Esophagus mucosa (tissue), 1 donor: ENCODE results near the gene WWTR1. TPM values are rescaled to one million over a fixed set of nuclear protein-coding genes. Genes with fewer than 3 reads are reported as not detected.

Source experiments
- ATAC-seq: fragments of 200-7000 bp; cut with Tn5 transposase; one replicate; pipeline ENCODE4 v1.9.1; 2020
- total RNA-seq: library from RNA; stranded (reverse); gene quantifications from one replicate; pipeline ENCODE4 v1.2.4, GENCODE V29; 2023
- donor health status: DM: yes; HTN: yes; CAD: no.

The WWTR1 gene
- total RNA-seq: 30.7 TPM

DNA sequence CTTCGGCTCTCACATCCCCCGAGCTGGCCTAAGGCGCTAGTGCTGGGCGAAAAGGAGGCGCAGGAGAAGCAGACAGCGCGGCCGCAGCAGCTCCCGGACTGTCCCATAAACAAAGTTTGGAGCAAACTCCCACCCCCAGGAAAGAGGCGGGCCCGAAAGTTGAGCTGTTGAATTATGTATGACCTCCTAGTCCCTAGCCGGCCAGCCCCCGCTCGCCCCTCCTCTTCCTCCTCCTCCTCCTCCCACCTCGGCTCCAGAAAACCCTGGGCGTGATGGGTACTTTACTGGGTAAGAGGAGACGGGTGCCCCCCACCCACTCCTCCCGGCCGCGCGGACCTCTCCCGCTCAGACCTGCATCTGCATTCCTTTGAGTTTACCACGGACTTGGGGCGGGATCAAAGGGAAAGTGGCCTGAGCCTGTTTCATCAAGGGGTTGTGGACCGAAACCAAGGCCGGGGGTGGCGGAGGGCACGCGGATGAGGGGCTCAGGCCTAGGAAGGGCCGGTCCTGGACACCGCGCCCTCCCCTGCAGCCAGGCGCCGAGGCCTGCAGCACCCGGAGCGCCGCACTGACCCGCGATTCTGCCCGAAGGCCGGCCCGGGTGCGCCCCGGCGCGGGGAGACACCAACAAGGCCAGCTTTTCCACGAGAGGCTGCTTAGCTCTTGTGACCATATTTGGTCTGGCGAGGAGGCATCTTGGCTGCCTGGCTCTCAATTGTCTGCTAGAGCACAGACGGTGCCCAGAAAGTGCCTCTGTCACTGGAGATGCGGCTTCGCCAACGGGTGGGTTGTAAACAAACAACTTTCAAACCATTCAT lies at the start of gene WWTR1:
WWTR1 (minus strand) TSS at position 100 of the 818 bp plus-strand sequence. CDS start 719 bp downstream, outside the sequence.
- peak; percentile 88 for ATAC-seq

DNA sequence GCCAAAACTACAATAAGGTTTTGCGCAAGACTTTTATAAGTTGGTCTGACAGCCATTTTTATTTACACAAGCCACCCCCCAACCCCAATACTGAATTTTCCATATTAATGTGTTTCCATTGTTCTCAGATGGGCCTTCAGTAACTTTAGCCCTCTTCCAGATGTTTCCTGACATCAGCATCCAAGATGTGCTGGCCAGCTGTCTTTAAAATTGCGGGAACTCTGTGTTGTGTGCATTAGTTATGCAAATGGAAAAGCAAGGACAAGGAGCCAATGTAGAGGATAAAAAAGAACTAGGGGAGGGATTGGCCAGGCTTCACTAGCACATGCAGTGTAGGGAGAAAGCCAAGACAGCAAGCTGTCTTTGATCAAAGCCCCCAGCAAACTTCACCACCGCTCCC lies 49.1 kb upstream of the WWTR1 start:
- ATAC-seq: no peak

DNA sequence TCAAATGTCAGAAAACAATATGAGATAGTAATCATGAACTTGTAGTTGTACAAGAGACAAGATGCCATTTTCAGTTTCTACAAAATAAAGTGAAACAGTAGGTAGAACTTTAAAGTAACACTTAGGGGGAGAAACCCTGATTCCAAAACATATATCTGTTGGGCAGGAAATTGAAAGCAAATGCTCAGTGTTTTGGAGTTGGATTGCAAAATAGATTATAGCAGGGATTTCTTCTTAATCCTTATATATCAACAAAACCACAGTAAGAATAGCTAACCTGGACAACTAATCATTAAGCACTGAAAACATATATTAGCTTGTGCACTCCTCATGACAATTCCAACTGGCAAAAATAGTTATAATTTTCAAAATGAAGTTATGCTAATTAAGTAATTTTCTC lies 47.6 kb upstream of the WWTR1 start:
- ATAC-seq: no peak

DNA sequence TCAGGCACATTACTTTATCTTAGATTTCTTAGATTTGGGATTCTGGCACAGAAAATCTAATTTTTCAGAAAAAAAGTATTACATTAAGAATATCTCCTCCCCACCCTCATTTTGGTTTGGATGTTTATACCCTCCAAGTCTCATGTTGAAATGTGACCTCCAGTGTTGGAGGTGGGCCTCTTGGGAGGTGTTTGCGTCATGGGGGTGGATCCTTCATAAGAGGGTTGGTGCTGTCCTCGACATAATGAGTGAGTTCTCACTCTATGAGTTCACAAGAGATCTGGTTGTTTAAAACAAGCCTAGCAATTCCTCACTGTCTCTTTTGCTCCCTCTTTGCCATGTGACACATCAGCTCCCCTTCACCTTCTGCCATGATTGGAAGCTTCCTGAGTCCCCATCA lies 45.6 kb upstream of the WWTR1 start:
- no peak for ATAC-seq

DNA sequence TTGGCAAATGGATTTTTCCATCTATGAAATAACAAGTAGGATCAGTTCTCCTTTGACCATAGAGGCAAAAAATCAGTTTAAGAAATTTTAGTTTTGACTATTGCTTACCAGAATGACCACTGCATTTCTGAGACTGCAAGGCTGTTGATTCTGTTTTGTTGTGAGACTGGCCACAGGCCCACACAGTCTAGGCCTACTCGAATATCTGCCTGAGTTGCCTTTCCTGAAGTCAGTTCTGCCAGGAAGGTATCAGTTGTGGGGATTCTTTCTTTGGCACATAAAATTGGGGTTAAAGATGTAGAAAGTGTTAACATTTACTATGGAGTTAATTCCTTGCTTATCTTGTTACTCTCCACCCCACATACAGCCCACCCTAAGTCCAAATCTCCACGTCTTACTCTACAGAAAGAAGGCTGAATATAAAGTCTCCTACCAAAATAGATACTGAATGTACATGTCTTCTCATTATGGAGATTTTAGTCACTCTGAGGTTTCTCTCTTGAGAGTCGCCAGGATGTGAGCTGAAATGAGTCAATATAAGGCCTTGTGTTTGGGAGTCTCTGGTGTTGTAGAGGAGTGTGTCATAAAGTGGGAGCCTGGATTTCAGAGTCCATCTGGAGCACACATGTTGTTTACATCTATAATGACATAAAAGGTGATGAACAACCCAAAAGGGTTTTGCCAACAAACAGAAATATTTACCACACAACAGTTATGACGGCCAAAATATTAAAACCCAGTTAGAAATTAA lies 45.0 kb upstream of the WWTR1 start:
- ATAC-seq: no peak

DNA sequence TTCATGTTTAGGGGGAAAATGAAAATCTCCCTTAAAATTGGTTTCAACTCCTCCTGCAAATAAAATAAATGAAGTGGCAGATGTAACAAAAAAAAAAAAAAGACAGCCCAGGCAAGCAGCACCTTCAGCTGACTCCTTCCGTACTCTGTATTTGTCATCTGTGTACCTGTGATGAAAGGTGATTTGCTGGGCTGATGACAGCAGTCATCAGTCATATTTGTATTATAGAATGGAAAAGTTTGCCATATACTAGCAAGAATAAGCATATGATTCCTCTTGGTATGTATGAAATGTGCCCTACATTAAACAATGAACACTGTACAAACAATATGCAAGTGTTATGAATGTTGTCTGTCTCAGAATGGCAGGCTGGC lies 44.1 kb upstream of the WWTR1 start:
- ATAC-seq: no peak

DNA sequence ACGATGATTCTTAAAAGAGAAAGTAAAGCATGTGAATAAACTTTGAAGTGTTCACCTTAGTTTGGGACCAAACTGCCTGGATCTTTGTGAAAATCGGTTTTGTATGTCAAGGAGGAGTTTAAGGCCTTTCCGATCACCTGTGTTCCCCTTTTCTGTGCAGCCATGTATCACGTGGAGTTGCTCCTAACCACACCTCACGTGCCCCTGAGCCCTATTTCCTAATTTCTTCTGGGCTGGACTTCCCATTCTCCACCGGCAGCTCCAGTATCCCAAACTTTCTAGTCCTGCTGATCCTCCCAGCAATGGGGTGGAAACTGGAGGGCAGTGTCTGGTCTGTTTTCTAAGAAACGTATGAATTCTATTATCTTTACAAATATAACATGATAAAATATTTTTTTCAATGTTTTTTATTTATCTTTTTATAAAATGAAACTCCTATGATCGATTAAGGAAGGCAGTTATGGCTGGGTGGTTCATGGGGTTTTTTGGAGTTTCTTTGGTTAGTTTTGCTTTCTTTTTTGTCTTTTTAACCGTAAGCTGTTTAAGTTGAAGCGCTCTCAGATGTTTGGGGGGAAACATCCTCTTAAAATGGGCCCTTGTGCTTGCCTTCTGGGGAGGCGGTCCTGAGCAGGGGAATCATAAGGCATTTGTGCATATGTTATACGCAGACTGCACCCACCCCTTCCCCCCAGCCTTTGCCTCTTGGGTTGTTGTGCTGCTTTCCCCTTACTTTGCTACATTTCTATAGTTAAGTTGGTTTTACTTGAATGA lies 43.6 kb upstream of the WWTR1 start:
- ATAC-seq: no peak

DNA sequence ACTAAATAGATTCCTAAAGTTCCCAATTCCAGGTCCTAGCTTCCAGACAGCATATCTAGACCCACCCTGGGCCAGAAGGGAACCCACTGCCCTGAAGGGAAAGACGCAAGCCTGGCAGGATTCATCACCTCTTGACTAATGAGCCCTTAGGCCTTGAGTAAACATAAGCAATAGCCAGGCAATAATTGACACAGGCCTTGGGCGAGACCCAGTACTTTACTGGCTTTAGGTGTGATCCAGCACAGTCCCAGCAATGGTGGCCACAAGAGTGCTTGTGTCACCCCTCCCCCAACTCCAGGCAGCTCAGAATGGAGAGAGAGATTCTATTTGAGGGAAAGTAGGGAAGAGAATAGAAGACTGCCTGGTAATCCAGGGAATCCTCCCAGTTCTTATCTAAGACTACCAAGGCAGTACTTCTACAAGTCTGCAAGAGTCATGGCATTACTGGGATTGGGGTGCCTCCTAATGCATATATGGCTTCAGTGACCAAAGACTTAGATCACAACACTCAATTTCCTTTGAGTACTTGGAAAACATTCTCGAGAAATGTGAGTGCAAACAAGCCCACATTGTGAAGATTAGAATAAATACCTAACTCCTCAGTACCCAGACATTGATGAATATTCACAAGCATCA lies 30.4 kb upstream of the WWTR1 start:
- ATAC-seq: peak; percentile 61

DNA sequence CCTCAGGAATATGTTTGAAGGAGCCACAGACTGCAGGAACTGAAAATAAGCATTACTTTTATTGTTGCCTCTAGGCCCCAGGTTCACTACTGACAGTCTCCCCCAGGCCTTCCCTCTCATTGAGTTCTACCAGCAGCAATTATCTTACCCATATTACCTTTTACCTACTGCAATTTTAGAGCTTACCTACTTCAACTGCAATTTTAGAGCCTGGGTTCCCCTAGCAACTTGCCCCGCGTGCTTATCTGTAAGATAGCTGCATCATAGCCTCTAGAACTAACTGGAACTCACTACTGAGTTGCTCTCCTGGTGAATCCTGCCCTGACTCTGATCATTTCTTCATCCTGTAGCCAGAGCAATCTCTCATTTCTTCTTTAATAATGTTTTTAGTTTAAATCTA lies 29.2 kb upstream of the WWTR1 start:
- no peak for ATAC-seq

DNA sequence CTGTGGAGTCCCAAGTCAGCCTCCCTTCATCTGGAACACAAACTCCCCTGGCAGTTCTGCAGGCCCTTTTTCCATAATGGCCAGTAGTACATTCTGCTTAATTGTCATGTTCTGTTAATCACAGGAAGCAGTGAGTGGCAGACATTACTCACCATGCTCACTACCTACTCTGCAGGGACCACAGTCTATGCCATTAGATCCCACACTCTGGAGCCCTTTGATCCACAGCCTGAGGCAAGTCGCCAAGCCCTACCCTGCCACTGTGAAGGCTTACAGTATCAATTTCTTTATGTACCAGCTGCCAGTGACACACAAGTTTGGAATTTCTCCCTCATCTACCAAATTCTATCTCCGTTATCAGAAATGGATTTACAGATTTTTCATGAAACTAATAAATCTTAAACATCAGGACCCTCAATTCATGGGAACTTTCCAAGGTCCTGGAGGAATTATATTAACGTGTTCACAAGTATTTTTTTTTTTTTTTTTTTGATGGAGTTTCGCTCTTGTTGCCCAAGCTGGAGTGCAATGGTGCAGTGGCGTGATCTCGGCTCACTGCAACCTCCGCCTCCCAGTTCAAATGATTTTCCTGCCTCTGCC lies 20.6 kb upstream of the WWTR1 start:
- ATAC-seq: no peak

- ATAC-seq: no peak
Observed at GRCh38 chr3:149673393-149673792, 15.6 kb upstream of the WWTR1 start.

GRCh38 chr3:149670742-149671492 lies 13.1 kb upstream of the WWTR1 start:
- ATAC-seq: no peak

DNA sequence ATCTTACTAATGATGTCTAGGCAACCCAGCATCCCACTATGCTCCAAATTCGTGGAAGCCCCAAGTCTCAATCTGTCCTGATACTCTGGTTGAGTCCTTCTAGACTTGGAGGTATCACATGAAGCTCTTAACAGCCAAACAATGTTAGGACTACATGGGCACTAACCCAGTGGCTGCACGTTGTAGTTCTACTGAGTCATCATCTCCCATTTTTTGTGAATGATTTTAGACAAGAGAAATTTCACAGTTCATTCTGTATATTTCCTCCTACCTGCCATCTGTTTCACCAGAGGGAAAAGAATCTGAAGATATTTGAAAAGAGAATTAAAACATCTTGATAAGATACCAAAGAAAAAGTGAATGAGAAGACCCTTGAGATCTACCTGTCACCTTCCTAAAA lies 9.8 kb upstream of the WWTR1 start:
- no peak for ATAC-seq

DNA sequence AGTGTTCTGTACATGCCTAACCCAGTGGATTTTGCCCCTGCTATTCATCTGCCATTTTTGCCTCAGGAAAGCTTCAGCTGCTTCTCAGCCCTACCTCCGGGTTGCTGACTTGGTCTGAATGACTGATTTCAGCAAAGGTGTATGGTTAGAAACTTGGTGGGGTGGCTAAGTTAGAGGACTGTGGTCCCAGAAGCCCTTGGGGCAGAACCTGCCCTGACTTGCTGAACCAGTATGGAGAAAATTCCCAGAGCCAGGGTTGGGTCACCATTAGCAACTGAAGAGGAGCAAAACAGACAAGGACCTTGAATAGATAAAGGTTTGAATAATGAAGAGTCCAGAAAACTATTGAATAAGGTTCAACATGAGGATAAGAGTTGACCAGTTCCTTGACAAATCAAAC lies 6.1 kb upstream of the WWTR1 start:
- no peak for ATAC-seq

- no peak for ATAC-seq
Observed at GRCh38 chr3:149662240-149662887, 4.5 kb upstream of the WWTR1 start.

GRCh38 chr3:149660462-149660861 lies 2.6 kb upstream of the WWTR1 start:
- ATAC-seq: no peak

DNA sequence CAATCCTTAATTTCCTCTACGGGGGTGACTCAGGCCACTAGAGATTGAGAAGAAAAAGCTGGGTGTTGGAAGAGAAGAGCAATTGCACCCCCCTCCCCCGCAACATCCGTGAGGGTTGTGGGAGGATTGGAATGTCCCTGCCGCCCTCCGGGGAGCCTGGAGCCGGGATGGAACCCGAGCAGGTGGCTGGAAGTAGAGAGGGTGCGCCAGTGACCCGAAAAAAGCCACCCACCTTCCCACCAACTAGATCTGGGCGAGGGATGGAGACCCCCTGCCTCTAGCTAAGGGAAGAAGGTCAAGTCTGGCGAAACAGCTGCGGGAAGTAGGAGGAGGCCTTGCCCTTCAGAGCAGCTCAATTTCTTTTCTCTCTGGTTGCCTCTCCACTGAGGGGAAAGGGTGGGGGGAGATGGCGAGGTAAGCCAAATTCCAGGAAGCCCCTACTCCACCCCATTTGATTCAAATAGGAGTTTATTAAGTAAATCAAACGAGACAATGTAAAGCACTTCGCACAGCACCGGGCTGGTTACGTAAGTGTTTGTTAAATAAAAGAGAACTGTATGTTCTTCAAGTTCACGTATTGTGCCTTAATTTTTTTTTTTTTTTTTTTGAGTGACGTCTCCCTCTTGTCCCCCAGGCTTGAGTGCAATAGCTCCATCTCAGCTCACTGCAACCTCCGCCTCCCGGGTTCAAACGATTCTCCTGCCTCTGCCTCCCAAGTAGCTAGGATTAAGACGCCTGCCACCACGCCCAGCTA lies 1.1 kb upstream of the WWTR1 start:
- peak; percentile 3 for ATAC-seq

- peak; percentile 66 for ATAC-seq
Observed at GRCh38 chr3:149657321-149657925, 402 bp downstream of the WWTR1 start.

- ATAC-seq: no peak
Observed at GRCh38 chr3:149655826-149656574, 1.8 kb downstream of the WWTR1 start.
